Gastroesophageal sphincter (tissue), 3 donors: ENCODE measurements around the gene SIAH3.

Experiments used
- EP300 ChIP-seq: sonication (generic); formaldehyde crosslinking; IDR thresholded peaks from one replicate; pipeline ENCODE4 v1.6.1; 2017; ENCODE audit warnings: antibody characterized with exemption, mild to moderate bottlenecking
- POLR2A ChIP-seq, 2 donors: fragments of 450-650 bp; IDR thresholded peaks; one replicate each; pipeline ENCODE4 v1.6.1; 2017; ENCODE audit warnings: antibody characterized with exemption in 2 of 2, mild to moderate bottlenecking in 2 of 2, moderate library complexity in 1 of 2
- POLR2AphosphoS5 ChIP-seq: sonication (generic); formaldehyde crosslinking; IDR thresholded peaks from one replicate; pipeline ENCODE4 v1.6.1; 2017; ENCODE audit warnings: antibody characterized with exemption
- TF ChIP-seq, protein P1 (sequence below), 4 experiments: fragments of 200-600 bp in 2 of 4; fragments of 450-650 bp in 2 of 4; sonication (generic) in 1 of 4; IDR thresholded peaks; one replicate each; pipeline ENCODE4 v1.5.1; 2017 to 2019; ENCODE audit warnings: antibody characterized with exemption in 4 of 4, mild to moderate bottlenecking in 2 of 4, moderate library complexity in 2 of 4

- TF ChIP-seq EP300 (no peak), POLR2A (IDR thresholded peaks at IDR 0.05) (no peak), POLR2AphosphoS5 (no peak)
- TF ChIP-seq, protein P1, sequence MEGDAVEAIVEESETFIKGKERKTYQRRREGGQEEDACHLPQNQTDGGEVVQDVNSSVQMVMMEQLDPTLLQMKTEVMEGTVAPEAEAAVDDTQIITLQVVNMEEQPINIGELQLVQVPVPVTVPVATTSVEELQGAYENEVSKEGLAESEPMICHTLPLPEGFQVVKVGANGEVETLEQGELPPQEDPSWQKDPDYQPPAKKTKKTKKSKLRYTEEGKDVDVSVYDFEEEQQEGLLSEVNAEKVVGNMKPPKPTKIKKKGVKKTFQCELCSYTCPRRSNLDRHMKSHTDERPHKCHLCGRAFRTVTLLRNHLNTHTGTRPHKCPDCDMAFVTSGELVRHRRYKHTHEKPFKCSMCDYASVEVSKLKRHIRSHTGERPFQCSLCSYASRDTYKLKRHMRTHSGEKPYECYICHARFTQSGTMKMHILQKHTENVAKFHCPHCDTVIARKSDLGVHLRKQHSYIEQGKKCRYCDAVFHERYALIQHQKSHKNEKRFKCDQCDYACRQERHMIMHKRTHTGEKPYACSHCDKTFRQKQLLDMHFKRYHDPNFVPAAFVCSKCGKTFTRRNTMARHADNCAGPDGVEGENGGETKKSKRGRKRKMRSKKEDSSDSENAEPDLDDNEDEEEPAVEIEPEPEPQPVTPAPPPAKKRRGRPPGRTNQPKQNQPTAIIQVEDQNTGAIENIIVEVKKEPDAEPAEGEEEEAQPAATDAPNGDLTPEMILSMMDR (IDR thresholded peaks at IDR 0.05), result no peak
These were observed 47.9 kb upstream of the SIAH3 start for GRCh38 chr13:45899406-45899805.
